GM08714 (cell line): ENCODE data around the gene MIPEP.

Experiments
- H3K4me3 ChIP-seq: fragments of 200-500 bp; sonication (Bioruptor generic); 2 replicates; pipeline ENCODE4 v1.5.1; 2014; ENCODE audit warnings: mild to moderate bottlenecking, low read length, inconsistent platforms
- ZNF274 ChIP-seq: IDR thresholded peaks from 2 replicates; pipeline ENCODE4 v1.6.1; 2012; ENCODE audit warnings: mild to moderate bottlenecking, low read depth, low read length

MIPEP gene

DNA sequence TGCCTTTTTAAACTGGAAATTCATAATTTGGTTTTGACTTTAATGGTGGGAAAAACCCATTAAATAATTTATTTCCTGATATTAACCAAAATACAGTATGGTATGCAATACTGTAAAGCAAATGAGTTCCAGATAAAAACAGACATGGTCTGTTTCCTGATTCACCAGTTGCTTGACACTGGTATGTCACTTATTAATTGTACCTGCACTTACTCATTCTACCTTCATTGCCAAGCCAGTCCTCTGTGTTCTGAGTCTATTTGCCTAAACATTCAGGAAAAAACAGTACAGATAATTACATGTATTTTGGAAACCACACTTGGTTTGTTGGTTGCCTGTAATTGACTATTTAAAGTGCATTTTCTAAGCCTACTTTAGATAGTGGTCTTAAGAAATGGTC, 159.7 kb downstream of the MIPEP start:
- TF ChIP-seq ZNF274, result no peak
- H3K4me3 ChIP-seq, result no peak overlapping the region

DNA sequence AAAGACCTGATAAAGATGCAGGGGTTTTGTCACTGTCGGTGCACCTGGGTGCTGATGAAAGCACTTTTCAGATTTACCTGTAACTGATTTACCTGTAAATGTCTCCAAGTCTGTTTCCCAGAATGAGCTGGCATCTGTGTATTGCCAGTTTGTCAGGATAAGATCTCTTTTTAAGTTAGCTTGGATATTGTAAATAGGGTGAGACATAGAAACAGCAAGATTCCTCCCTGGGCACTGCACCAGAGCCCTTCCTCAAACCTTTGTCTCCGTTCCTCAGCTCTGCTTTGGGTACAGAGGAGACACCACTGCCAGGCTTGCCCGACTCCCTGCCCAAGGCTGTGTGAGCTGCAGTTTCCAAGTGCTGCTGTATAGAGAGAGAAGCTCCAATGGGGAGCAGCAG, 160.4 kb downstream of the MIPEP start:
- H3K4me3 ChIP-seq, result no peak overlapping the region
- no peak for TF ChIP-seq ZNF274

DNA sequence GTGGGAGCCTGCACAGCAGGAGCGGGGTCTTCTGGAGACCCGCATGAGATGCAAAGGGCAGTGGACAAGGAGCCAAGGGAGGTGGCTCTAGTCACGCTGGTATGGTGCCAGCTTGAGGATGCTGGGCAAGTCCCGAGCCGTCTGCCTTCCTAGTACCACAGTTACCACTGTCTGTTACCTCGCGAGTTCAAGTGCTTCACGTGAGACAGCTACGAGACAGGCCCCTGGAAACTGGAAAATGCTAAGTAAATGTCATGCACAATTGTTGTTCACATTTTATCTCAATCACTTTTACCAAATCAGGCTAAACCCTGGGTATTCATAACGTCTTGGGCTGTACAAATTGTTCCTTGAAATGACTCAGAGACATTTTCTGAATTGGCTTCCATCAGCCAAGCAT, 163.3 kb downstream of the MIPEP start:
- no peak for TF ChIP-seq ZNF274
- H3K4me3 ChIP-seq, result no peak overlapping the region

DNA sequence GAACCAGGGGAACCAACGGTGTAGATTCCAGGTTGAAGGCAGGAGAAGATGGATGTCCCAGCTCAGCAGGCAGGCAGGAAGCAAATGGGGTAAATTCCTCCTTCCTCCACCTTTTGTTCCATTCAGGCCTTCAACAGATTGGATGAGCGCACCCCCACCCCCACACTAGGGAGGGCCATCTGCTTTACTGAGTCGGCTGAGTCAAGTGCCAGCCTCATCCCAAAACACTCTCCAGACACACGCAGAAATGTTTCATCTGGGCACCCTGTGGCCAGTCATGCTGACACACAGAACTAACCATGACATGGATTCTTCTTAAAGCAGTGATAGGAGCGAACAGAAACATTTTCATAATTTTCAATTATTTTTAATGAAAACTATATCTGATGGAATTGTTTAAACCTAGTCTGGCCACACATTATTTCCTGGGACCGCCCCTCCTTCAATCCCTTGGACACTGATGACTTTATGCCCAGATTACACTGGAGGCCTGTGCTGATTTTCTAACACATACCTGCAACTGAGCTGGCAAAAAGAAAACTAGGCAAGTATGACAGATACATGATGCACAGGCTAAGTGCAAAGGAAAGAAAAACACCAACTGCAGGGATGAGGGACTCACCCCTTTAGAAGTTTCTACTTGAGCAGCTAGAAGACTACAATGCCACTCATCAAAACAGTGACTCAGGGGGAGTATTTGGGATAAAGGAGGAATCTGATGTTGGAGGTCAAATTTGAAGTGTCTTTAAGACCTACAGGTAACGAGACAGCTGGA, 164.8 kb downstream of the MIPEP start:
- TF ChIP-seq ZNF274, result no peak
- no peak overlapping the region for H3K4me3 ChIP-seq

DNA sequence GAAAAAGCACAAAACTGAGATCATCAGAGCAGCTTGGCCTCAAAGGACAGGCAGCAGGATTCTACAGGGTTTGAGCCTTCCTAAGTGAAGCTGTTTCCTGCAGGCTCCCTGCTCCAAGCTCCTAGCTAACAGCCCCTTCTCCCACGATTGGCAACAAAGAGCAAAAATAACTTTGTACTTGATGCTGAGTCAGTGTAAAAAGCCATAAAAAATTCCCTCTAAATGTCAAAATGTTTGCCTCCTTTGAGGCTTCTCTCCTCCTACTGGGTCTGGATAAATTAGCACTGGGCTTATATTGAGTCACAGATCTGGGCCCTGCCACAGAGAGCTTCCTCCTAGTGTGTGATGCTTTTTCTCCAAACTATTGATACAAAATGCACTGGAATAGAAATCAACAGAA, 165.7 kb downstream of the MIPEP start:
- H3K4me3 ChIP-seq, result no peak overlapping the region
- no peak for TF ChIP-seq ZNF274

DNA sequence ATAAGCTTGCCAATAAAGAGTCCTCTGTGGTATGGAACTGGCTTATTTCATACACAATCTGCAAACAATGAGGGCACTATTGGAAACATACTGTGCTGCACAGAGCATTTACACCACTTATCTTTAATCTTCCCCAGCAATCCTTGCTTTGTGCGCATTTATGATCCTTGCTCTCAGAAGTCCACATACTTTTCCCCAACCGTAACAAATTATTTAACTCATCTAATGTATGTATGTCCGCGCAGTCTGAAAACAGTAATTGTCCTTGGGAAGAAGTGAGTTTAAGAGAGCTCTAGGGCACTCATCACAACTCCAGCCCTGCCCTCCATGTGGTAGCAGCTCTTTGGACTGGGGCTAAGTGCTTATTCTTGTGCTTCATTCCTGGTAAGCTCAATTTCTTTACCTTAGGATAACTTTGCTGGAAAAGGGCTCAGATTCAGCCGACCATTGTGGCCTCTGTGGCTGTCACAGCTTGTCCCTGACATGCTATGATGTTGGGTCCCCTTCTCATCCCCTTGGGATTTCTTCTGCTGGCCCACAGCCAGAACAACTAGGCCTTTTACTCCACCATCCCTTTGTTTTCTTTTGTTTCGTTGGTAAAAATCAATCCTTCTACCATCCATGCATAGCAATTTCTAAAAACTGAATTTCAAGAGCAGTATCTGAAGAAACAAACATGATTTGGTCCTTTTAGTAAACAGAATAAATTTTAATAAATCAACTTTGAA, 166.3 kb downstream of the MIPEP start:
- no peak for TF ChIP-seq ZNF274
- no peak overlapping the region for H3K4me3 ChIP-seq

DNA sequence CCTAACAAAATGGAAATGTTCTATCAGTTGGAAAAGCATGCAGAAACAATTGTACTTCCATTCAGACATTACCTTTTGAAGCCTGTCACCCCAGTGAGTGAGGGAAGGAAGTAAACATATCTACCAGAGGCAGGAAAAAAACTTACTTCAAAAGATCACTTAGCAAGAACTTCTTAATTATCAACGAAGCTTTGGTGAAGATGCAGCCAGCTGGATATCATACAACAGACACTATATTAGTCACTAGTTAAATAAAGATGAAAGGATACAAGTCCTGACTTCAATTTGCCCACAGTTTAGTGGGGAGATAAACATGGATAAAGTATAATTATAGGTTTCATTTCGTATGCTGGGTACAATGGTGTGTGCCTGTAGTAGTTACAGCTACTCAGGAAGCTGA, 170.2 kb downstream of the MIPEP start:
- TF ChIP-seq ZNF274, result no peak
- no peak overlapping the region for H3K4me3 ChIP-seq

DNA sequence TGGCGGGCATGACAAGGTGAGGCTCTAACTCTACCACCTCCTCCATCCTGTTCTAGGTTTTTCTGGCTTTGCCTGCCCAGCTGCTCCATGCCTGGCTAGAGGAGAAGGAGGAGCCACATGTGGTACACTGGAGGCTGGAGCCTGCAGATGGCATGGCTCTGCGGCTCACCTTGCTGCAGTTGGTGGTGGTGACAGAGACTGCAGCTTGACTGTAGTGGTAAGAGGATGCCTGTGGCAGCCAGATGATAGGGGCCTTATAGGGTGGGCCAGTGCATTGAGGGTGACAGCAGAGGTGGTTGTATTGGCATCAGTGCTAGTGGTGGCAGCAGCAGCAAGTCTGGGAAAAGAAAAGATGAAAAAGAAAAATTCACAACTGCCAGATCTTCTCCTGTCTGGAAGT, 172.8 kb downstream of the MIPEP start:
- H3K4me3 ChIP-seq, result no peak overlapping the region
- no peak for TF ChIP-seq ZNF274

DNA sequence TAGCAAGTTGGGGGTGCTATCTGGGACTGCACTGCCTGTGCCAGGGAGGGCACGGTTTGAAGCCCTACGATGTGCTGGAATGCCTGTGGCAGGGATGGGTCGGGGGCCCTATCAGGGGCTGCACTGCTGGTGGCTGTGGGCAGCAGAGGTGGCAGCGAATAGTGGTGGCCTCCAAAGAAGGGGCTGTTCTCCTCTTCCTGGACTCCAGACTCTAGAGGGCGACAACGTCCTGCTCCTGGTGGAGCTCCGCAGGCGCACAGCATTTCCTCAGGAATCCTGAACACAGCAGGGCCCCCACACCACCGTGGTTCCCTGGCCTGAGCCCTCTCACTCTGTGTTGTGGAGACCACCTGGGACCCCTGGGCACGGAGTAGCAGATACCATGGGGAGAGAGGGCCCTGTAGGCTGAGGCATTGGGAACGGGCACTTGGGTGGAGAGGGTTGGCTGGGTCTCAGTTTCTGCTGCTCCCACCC, 173.4 kb downstream of the MIPEP start:
- no peak for TF ChIP-seq ZNF274
- no peak overlapping the region for H3K4me3 ChIP-seq

DNA sequence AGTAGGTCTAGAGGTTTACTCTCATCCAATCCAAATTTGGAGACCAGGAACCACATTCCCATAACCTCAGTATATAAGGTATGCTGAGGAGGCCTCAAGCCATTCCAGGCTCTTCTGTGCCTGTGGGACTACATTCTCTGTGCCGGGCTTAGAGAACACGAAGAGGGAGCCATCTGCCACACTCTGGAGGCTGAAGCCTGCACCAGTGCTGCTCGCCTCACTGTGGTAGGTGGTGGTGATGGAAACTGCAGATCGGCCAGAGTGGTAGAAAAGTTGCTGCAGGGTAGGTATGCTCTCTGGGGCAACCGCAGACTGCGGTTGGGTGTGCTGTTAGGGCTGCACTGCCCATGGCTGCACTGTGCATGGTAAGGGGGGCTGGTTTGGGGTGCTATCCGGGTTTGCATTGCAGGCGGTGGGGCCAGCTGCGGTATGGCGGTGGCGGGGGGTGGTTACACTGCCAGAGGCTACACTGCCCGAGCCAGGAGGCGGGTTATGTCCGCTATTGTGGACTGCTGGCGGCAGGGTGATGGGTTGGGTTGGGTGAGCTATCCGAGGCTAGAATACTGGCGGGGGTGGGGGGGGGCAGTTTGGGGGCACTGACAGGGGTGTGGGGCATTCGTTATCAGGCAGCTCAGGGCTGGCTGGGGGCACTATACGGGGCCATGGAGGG, 174.0 kb downstream of the MIPEP start:
- no peak for TF ChIP-seq ZNF274

DNA sequence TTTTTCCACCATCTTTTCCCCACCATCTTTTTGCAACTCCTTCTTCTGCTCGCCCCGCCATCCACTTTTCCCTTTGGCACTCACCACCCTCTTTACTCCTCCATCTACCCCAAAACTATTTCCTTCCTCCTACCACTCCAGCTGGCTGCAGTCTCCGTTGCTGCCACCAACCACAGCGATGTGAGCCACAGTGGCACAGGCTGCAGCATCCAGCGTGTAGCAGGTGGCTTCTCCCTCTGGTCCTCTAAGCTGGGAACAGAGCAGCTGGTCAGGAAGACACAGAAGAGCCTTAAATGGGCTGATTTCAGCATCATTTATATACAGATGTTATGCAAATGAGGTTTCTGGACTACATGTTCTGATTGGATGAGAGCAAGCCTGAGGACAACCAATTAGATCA, 174.5 kb downstream of the MIPEP start:
- no peak overlapping the region for H3K4me3 ChIP-seq
- no peak for TF ChIP-seq ZNF274

More for the DNA sequence above, 174.0 kb downstream of the MIPEP start:
- H3K4me3 ChIP-seq, result no peak overlapping the region

DNA sequence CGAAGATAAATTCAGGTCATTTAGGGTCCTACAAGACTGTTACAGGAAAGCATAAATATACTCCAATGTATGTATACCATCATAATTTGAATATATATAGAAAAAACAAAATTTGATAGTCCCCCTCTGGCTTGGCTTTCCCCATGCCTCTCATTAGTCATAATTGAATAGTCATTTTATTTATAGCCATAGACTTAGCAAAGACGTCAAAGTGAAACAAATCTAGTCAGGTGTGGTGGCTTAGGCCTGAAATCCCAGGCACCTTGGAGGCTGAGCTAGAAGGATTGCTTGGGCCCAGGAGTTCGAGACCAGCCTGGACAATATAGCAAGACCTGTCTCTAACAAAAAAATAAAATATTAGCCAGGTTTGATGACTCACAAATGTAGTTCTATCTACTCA, 177.8 kb downstream of the MIPEP start:
- no peak overlapping the region for H3K4me3 ChIP-seq
- TF ChIP-seq ZNF274, result no peak

DNA sequence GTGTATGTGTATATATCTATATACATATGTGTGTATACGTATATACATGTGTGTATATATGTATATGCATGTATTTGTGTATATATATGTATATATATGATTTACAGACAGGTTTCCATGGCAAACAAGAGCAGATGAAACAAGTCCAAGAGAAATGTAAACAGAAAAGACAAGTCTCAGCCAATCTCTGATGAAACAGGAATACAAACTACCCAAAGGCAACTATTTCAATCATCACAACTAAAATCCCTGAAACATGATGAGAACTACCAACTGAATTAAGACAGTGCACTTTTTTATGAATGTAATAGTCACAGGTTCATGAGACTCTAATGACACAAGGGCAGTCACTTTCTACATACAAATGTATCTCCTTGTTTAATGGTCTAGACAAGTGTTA, 178.8 kb downstream of the MIPEP start:
- TF ChIP-seq ZNF274, result no peak
- no peak overlapping the region for H3K4me3 ChIP-seq

DNA sequence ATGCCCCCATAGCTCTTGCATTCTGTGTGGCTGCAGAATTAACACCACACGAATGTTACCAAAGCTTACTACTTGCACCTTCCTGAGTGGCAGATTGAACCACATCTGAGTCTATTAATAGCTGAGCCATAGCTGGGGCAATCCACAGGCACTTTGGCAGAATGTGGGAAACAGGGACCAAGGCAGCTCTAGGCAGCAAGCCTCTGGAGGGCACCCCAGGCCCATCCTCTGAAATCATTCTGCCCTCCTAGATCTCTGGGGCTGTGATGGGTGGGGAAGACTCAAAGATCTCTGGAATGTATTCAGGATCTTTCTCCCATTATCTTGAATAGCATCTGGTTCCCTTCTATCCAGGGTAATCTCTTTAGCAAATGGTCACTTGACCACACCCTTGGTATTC, 179.7 kb downstream of the MIPEP start:
- no peak overlapping the region for H3K4me3 ChIP-seq
- TF ChIP-seq ZNF274, result no peak

DNA sequence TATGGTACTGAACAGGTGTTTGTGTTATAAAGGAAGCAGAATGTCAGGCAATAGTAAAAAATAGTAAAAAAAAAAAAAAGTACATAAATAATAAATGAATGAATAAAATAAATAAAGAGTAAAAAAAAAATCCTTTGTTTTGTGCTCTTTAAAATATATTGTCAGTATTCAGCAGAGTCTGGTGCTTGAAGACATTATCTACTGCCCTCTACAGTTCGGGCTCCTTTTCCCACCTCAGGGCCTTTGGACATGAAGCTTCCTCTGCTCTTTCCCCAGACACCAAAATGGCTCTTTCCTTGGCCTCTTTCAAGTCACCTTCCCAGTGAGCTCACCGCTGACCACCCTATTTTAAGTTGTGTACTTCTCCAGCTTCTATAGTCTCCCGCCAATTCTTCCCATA, 181.5 kb downstream of the MIPEP start:
- H3K4me3 ChIP-seq, result no peak overlapping the region
- no peak for TF ChIP-seq ZNF274

DNA sequence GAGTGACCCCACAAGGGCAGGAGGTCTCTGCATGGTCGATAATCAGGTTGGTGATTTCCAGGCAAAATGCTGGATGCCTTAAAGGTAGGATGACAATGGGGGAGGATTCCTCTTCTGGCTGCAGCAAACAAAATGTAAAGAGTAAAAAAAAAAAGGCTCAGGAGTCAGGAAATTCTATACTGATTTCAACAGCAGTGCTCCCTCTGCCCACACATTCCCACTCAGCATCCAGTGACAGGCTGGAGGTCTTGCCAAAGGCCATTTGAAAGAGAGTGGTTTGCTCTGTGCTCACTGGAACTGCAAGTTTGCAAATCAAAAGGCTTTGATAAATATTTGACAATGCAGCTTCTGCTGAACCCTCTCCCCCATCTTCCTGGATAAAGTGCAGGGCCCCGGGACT, 183.6 kb downstream of the MIPEP start:
- no peak for TF ChIP-seq ZNF274
- H3K4me3 ChIP-seq, result no peak overlapping the region
